ENCODE measurements around the gene METTL25B.
A peak's percentile ranks its signal among the peaks of the same experiment; 100 is the strongest.

GRCh38 chr1:156746728-156747631 is 18.7 kb downstream of the METTL25B start:
- TF ChIP-seq POLR2AphosphoS5 (IDR thresholded peaks at IDR 0.05) = peak; percentile 70 to 86 (median 78)
- TF ChIP-seq, protein P1, sequence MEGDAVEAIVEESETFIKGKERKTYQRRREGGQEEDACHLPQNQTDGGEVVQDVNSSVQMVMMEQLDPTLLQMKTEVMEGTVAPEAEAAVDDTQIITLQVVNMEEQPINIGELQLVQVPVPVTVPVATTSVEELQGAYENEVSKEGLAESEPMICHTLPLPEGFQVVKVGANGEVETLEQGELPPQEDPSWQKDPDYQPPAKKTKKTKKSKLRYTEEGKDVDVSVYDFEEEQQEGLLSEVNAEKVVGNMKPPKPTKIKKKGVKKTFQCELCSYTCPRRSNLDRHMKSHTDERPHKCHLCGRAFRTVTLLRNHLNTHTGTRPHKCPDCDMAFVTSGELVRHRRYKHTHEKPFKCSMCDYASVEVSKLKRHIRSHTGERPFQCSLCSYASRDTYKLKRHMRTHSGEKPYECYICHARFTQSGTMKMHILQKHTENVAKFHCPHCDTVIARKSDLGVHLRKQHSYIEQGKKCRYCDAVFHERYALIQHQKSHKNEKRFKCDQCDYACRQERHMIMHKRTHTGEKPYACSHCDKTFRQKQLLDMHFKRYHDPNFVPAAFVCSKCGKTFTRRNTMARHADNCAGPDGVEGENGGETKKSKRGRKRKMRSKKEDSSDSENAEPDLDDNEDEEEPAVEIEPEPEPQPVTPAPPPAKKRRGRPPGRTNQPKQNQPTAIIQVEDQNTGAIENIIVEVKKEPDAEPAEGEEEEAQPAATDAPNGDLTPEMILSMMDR (IDR thresholded peaks at IDR 0.05) = peak in 1 of 4 experiments; percentile 30
- peak in 1 of 2 donors; percentile 67 for TF ChIP-seq POLR2A (IDR thresholded peaks at IDR 0.05)

All from sigmoid colon (tissue), 4 donors.